ENCODE measurements around the gene IKZF3. TPM values are rescaled to one million over a fixed set of nuclear protein-coding genes. Genes with fewer than 3 reads are reported as not detected.

IKZF3 gene
- total RNA-seq, 4 donors from 2014 or later: 0.98 to 1.9 (median 1.4) TPM

GRCh38 chr17:39765175-39765574 is 98.9 kb downstream of the IKZF3 start:
- no peak for TF ChIP-seq CTCF (IDR thresholded peaks at IDR 0.05; ENCODE audit: low read depth)

GRCh38 chr17:39763051-39763820 is 100.9 kb downstream of the IKZF3 start:
- TF ChIP-seq CTCF (IDR thresholded peaks at IDR 0.05; ENCODE audit: low read depth): no peak

- no peak for TF ChIP-seq CTCF (IDR thresholded peaks at IDR 0.05; ENCODE audit: low read depth)
Observed at GRCh38 chr17:39761861-39762496, 102.1 kb downstream of the IKZF3 start.

- TF ChIP-seq CTCF (IDR thresholded peaks at IDR 0.05; ENCODE audit: low read depth): no peak
Observed at GRCh38 chr17:39759204-39759603, 104.9 kb downstream of the IKZF3 start.

- no peak for TF ChIP-seq CTCF (IDR thresholded peaks at IDR 0.05; ENCODE audit: low read depth)
Observed at GRCh38 chr17:39757931-39758873, 105.9 kb downstream of the IKZF3 start.

GRCh38 chr17:39757176-39757662 is 106.9 kb downstream of the IKZF3 start:
- TF ChIP-seq CTCF (IDR thresholded peaks at IDR 0.05; ENCODE audit: low read depth): no peak
